ENCODE measurements around the gene EEA1.

GRCh38 chr12:92854344-92854743 is 74.8 kb downstream of the EEA1 start:
- TF ChIP-seq, protein P1, sequence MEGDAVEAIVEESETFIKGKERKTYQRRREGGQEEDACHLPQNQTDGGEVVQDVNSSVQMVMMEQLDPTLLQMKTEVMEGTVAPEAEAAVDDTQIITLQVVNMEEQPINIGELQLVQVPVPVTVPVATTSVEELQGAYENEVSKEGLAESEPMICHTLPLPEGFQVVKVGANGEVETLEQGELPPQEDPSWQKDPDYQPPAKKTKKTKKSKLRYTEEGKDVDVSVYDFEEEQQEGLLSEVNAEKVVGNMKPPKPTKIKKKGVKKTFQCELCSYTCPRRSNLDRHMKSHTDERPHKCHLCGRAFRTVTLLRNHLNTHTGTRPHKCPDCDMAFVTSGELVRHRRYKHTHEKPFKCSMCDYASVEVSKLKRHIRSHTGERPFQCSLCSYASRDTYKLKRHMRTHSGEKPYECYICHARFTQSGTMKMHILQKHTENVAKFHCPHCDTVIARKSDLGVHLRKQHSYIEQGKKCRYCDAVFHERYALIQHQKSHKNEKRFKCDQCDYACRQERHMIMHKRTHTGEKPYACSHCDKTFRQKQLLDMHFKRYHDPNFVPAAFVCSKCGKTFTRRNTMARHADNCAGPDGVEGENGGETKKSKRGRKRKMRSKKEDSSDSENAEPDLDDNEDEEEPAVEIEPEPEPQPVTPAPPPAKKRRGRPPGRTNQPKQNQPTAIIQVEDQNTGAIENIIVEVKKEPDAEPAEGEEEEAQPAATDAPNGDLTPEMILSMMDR (IDR thresholded peaks at IDR 0.05; ENCODE audit: poor library complexity, severe bottlenecking): no peak
- TF ChIP-seq MXI1 (conservative IDR thresholded peaks at IDR 0.05; ENCODE audit: poor library complexity, severe bottlenecking): no peak
- no peak for TF ChIP-seq POLR2AphosphoS5 (IDR thresholded peaks at IDR 0.05)
- no peak for TF ChIP-seq EZH2 (IDR thresholded peaks at IDR 0.05; ENCODE audit: borderline replicate concordance, insufficient read depth, low read length, poor library complexity, severe bottlenecking)
- no peak for TF ChIP-seq EP300 (conservative IDR thresholded peaks at IDR 0.05; ENCODE audit: poor library complexity, severe bottlenecking)
- TF ChIP-seq TAF1 (IDR thresholded peaks at IDR 0.05; ENCODE audit: low read depth): no peak
- no peak for TF ChIP-seq SMC3 (conservative IDR thresholded peaks at IDR 0.05; ENCODE audit: poor library complexity)
- TF ChIP-seq RAD21 (conservative IDR thresholded peaks at IDR 0.05): no peak
- TF ChIP-seq REST (IDR thresholded peaks at IDR 0.05; ENCODE audit: borderline replicate concordance): no peak

Data from neural cell (in vitro differentiated cells).